ENCODE results near the gene EOGT.
A peak's percentile ranks its signal among the peaks of the same experiment; 100 is the strongest.

The EOGT gene

DNA sequence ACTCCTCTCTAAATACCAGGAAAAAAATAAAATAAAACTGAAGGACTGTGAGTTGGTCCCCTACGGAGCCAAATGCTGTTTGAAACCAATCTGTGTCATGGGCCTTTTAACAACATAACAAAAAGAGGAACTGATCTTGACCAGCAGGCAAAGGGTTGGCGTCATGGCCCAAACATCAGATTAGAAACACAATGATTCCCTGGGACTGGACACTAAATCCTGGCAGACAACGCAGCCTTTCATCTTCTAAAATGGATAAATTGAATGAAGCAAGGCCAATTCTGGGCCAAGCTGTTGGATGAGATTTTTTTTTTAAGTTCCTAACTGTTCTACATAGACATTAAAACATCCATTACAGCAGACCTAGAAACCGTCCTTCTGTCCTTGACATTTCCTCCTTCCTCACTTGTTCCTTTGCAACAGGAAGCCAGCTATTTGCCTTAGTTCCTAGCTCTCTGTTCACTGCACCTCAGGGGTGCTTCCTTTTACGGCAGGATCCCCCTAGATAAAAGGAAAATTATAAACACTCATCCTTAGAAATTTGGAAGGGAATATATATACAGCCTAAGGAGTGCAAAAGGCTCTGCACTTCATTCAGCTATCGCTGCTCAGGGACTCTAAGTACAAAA is 59.6 kb downstream of the EOGT start:
- DNase-seq, result peak; percentile 37

DNA sequence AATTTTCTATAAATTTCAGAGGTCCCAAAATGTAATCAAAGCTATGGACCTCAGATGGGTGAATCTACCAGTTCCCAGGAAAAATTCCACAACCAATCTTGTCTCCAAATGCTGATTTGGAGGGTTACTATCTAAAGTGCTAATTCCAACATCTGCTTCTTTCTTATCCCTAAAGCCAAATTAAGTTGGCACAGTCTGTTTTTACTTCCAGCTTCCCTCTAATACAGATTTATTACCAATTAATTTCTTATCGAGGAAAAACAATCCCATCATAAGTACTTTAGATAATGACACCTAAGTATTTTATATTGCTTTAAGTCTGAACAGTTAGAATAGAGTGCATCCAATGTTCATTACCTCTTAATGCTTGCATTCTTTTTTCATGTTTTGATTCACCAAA is 68.3 kb downstream of the EOGT start:
- no peak for DNase-seq

DNA sequence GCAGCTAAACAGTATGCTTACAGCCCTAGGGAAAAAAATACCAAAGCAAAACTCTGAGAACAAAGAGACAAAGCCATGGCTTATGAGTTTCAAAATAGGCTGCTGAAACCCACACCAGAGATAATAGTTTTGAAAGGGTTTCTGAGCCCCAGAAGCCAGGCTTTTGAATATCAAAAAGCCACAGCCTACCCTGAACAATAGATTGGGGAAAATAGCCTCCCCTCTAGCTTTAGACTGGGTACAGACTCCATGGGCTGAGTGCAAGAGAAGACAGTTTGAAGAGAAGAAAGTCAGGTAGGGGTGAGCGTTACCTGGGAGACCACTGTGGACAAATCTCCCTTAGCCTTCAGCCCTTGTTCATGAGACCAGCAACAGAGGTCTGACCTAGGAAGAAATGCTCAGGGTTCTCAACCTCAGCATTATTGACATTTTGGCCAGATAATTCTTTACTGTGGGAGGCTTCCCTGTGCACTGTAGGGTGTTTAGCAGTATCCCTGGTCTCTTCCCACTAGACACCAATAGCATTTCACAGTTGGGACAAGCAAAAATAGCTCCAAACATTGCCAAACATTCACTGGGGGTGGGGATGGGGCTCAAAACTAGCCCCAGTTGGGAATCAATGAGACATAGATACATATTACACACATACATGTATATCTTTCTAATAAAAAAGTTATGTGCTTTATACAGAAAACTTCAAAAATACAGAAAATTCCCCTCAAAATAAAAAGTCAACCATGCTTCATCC is 69.6 kb downstream of the EOGT start:
- no peak for DNase-seq

DNA sequence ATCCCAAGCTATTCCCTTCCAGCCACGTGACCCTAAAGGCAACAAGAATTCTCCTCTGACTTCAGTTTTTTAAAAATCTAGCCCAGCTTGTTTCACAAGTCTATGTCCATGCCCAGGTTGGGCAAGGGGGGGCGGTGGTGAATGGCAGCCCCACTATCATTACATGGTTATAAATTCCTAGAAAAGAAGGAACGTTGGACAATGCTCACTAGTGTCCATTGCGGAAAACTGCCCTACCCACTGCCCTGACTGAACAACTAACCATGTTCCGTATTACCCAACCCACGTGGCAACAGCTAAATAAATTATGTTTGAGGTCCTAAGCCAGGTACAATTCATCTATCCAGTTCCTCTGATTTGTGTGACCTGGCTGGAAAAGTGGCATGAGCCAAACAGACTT is 72.4 kb downstream of the EOGT start:
- no peak for DNase-seq

DNA sequence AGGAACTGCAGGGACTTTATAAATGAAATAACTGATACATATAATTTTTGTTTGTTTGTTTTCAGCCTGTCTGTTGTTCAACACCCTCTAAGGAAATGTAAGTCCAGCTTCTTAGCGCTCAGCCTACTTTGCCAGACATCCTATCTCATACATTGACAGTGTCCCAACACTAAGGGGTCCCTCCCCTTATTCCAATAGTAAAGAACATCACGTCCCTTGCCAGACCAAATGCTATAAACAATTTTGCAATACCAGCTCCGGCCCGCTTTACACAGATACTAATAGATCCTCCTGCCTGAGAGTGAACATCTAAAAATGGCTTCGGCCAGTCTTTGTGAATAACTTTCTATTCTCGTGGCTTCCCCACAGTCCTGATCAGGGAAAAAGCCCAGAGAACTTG is 76.6 kb downstream of the EOGT start:
- no peak for DNase-seq

DNA sequence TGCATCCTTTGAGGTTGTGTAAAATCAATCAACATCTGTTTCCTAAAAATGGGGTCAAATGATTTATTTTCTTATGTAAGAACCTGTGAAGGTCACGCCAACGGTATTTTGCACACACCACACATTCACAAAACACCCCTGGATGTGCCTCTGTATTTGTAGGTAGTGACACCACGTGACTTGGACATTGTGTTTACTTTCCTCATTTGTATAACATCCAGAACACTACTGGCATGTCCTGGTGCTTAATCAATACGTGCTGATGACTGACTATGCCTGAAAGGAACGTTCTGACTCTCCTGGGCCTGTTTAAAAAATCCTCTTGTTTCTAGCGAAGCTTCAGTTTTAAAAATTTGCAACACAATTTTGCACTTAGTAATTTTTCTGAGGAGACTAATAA is 77.7 kb downstream of the EOGT start:
- no peak for DNase-seq

DNA sequence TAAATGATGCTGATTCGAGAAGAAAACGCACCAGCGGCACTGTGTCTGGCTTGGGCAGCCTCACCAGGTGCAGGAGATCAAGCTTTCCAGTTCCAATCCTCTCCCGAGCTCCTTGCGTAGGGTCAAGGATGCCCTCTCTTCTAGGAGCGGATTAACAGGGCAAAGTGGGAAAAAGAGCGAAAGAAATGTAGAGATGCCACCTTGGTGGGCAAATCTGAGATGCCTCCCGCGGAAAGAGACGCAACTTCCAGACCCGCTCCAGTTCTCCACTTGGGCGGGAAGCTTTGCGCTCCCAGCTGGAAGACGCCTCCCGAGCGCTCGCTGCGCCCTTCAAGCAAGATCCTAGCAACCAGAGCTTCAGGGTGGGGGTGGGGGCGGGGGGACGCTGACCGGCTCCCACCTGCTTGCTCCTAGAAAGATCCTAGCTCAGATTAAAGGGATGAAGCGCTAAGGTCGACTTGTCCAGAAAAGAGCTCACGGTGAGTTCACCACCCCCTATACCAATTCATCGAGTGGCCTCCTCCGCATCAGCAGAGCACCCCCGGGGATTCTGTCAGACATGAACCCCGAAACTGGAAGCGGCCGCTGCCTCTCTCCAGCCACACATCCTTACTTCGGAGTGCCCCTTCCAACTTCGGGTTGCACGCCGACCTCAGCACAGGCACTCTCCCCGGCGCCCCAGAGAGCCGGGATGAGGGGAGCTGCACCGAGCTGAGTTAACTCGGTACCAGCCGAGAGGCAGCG is 81.9 kb downstream of the EOGT start:
- no peak for DNase-seq
